HEK293 (cell line): ENCODE results near the gene CD300LB.
"Not testable (repeated sequence)": the region's sequence is repeated elsewhere in the genome, so short reads cannot be mapped to it uniquely, and the experiment has no call there.

Experiments
- CTCF ChIA-PET: fragments of 350-600 bp; formaldehyde crosslinking; extraction: SDS; loops from one replicate; lab custom pipeline; 2021; ENCODE audit warnings: antibody characterized with exemption; lab: Yijun Ruan, JAX
- POLR2A ChIA-PET: fragments of 300-600 bp; formaldehyde crosslinking; extraction: SDS; loops from one replicate; lab custom pipeline; 2020; ENCODE audit warnings: antibody characterized with exemption, inconsistent platforms; lab: Yijun Ruan, JAX
- H3K27ac ChIP-seq: fragments of 200-500 bp; sonication (Bioruptor generic); 2 replicates; pipeline ENCODE4 v1.5.1; 2014; ENCODE audit warnings: low read depth, low read length, control low read depth, inconsistent platforms; ENCODE audit errors: extremely low read depth
- H3K36me3 ChIP-seq, 2 experiments: fragments of 200-500 bp in 1 of 2; sonication (Bioruptor generic) in 1 of 2; 1 replicate in 1 of 2; 2 replicates in 1 of 2; pipeline ENCODE4 v1.5.1; 2014 to 2017; ENCODE audit warnings: inconsistent platforms in 2 of 2, low read length in 2 of 2; ENCODE audit not compliant: control insufficient read depth in 2 of 2, insufficient read depth in 1 of 2
- H3K4me1 ChIP-seq: fragments of 200-500 bp; sonication (Bioruptor generic); 2 replicates; pipeline ENCODE4 v1.5.1; 2014; ENCODE audit warnings: mild to moderate bottlenecking, low read length, inconsistent platforms; ENCODE audit not compliant: control insufficient read depth, insufficient read depth
- H3K4me3 ChIP-seq: 2 replicates; pipeline ENCODE4 v1.5.1; 2011; ENCODE audit warnings: low read depth, mild to moderate bottlenecking, control low read depth, low read length, moderate library complexity
- H3K9me3 ChIP-seq: fragments of 200-500 bp; sonication (Bioruptor generic); 2 replicates; pipeline ENCODE4 v1.5.1; 2014; ENCODE audit warnings: low read depth, low read length, inconsistent platforms; ENCODE audit not compliant: control insufficient read depth, insufficient read depth
- FEZF1 ChIP-seq: fragments of 450-650 bp; formaldehyde crosslinking; IDR thresholded peaks from 2 replicates; pipeline ENCODE4 v1.5.1; 2016; ENCODE audit warnings: missing biosample characterization, missing genetic modification characterization
- GLIS2 ChIP-seq: fragments of 450-650 bp; formaldehyde crosslinking; IDR thresholded peaks from 2 replicates; pipeline ENCODE4 v1.5.1; 2016; ENCODE audit warnings: missing biosample characterization, missing genetic modification characterization
- OVOL3 ChIP-seq: fragments of 450-650 bp; formaldehyde crosslinking; IDR thresholded peaks from 2 replicates; pipeline ENCODE4 v1.5.1; 2016; ENCODE audit warnings: missing biosample characterization, missing genetic modification characterization
- YY1 ChIP-seq: fragments of 450-650 bp; formaldehyde crosslinking; IDR thresholded peaks from 2 replicates; pipeline ENCODE4 v1.5.1; 2018; ENCODE audit warnings: missing biosample characterization, missing genetic modification characterization
- ZNF211 ChIP-seq: fragments of 450-650 bp; formaldehyde crosslinking; IDR thresholded peaks from 2 replicates; pipeline ENCODE4 v1.5.1; 2016; ENCODE audit warnings: low read depth, missing biosample characterization, missing genetic modification characterization
- ZNF292 ChIP-seq: fragments of 450-650 bp; formaldehyde crosslinking; IDR thresholded peaks from 2 replicates; pipeline ENCODE4 v1.5.1; 2016; ENCODE audit warnings: low read depth, missing biosample characterization, missing genetic modification characterization, borderline replicate concordance
- ZNF350 ChIP-seq: fragments of 450-650 bp; formaldehyde crosslinking; IDR thresholded peaks from 2 replicates; pipeline ENCODE4 v1.5.0; 2017; ENCODE audit warnings: missing biosample characterization, mild to moderate bottlenecking, missing genetic modification characterization
- ZNF571 ChIP-seq: fragments of 450-650 bp; formaldehyde crosslinking; IDR thresholded peaks from 2 replicates; pipeline ENCODE4 v1.5.0; 2017; ENCODE audit warnings: missing biosample characterization, missing genetic modification characterization
- ZNF624 ChIP-seq: fragments of 450-650 bp; formaldehyde crosslinking; IDR thresholded peaks from 2 replicates; pipeline ENCODE4 v1.5.1; 2017; ENCODE audit warnings: missing biosample characterization, missing genetic modification characterization
- ZNF701 ChIP-seq: fragments of 450-650 bp; formaldehyde crosslinking; IDR thresholded peaks from 2 replicates; pipeline ENCODE4 v1.5.1; 2016; ENCODE audit warnings: missing biosample characterization, missing genetic modification characterization
- ZXDB ChIP-seq: fragments of 450-650 bp; formaldehyde crosslinking; IDR thresholded peaks from 2 replicates; pipeline ENCODE4 v1.5.1; 2016; ENCODE audit warnings: missing biosample characterization, missing genetic modification characterization
- TF ChIP-seq, protein P1 (sequence below): fragments of 450-650 bp; IDR thresholded peaks from 2 replicates; pipeline ENCODE4 v1.5.1; 2018; ENCODE audit warnings: missing biosample characterization, mild to moderate bottlenecking, missing genetic modification characterization
- TF ChIP-seq, protein P2 (sequence below): fragments of 450-650 bp; formaldehyde crosslinking; IDR thresholded peaks from 2 replicates; pipeline ENCODE4 v1.5.1; 2017; ENCODE audit warnings: missing biosample characterization, missing genetic modification characterization
- TF ChIP-seq, protein P3 (sequence below): fragments of 450-650 bp; formaldehyde crosslinking; IDR thresholded peaks from 2 replicates; pipeline ENCODE4 v1.5.1; 2017; ENCODE audit warnings: missing biosample characterization, missing genetic modification characterization
- TF ChIP-seq, protein P4 (sequence below): fragments of 450-650 bp; formaldehyde crosslinking; IDR thresholded peaks from 2 replicates; pipeline ENCODE4 v1.5.1; 2016; ENCODE audit warnings: missing biosample characterization, missing genetic modification characterization
- TF ChIP-seq, protein P5 (sequence below): fragments of 450-650 bp; formaldehyde crosslinking; IDR thresholded peaks from 2 replicates; pipeline ENCODE4 v1.5.1; 2016; ENCODE audit warnings: missing biosample characterization, missing genetic modification characterization
- TF ChIP-seq, protein P6 (sequence below): sonication (generic); formaldehyde crosslinking; IDR thresholded peaks from 2 replicates; pipeline ENCODE4 v1.8.1; 2022; ENCODE audit warnings: mild to moderate bottlenecking, moderate library complexity, missing genetic modification reagents

Gene CD300LB

DNA sequence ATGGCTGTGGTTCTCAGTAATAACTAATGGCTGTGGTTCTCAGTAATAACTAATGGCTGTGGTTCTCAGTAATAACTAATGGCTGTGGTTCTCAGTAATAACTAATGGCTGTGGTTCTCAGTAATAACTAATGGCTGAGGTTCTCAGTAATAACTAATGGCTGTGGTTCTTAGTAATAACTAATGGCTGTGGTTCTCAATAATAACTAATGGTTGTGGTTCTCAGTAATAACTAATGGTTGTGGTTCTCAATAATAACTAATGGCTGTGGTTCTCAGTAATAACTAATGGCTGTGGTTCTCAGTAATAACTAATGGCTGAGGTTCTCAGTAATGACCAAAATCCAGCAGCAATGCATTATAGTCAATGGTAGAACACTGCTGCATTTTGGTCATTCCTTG lies 42.4 kb upstream of the CD300LB start:
- CTCF ChIA-PET, result interaction anchor here (0.6 to 1.6 kb wide), 3 partner anchors 7 to 179 kb away, joined by 3 to 9 read pairs (median 4); no protein-coding TSS in a partner anchor

DNA sequence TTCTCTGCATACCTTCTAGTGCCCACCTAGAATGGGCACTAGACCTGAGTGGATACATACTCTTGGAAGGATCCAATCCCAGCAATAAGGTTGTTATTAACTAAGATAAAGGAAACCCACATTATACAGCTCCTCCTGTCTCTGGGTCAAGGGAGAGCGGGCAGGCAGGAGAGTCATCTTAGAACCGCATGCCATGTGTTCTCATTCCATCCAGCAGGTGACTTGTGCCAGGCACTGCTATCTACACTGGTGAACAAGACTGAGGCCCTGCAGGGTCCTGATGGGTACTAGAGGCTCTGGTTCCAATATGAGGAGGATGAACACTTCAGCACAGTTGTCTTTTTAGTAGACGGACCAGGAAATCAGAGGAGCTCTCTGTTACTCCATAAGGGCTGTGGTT lies 41.9 kb upstream of the CD300LB start:
- TF ChIP-seq ZNF624 (tag by site-specific recombination) (no peak), ZNF211 (no peak), OVOL3 (tag by site-specific recombination) (no peak), ZNF571 (tag by site-specific recombination) (no peak), YY1 (tag by site-specific recombination) (no peak), FEZF1 (no peak), ZXDB (tag by site-specific recombination) (no peak), GLIS2 (no peak), ZNF292 (no peak), ZNF350 (tag by site-specific recombination) (no peak), ZNF701 (tag by site-specific recombination) (no peak)
- TF ChIP-seq, protein P1, sequence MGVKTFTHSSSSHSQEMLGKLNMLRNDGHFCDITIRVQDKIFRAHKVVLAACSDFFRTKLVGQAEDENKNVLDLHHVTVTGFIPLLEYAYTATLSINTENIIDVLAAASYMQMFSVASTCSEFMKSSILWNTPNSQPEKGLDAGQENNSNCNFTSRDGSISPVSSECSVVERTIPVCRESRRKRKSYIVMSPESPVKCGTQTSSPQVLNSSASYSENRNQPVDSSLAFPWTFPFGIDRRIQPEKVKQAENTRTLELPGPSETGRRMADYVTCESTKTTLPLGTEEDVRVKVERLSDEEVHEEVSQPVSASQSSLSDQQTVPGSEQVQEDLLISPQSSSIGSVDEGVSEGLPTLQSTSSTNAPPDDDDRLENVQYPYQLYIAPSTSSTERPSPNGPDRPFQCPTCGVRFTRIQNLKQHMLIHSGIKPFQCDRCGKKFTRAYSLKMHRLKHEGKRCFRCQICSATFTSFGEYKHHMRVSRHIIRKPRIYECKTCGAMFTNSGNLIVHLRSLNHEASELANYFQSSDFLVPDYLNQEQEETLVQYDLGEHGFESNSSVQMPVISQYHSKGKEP (tag by site-specific recombination), result no peak
- TF ChIP-seq, protein P2, sequence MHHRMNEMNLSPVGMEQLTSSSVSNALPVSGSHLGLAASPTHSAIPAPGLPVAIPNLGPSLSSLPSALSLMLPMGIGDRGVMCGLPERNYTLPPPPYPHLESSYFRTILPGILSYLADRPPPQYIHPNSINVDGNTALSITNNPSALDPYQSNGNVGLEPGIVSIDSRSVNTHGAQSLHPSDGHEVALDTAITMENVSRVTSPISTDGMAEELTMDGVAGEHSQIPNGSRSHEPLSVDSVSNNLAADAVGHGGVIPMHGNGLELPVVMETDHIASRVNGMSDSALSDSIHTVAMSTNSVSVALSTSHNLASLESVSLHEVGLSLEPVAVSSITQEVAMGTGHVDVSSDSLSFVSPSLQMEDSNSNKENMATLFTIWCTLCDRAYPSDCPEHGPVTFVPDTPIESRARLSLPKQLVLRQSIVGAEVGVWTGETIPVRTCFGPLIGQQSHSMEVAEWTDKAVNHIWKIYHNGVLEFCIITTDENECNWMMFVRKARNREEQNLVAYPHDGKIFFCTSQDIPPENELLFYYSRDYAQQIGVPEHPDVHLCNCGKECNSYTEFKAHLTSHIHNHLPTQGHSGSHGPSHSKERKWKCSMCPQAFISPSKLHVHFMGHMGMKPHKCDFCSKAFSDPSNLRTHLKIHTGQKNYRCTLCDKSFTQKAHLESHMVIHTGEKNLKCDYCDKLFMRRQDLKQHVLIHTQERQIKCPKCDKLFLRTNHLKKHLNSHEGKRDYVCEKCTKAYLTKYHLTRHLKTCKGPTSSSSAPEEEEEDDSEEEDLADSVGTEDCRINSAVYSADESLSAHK (tag by site-specific recombination), result no peak
- TF ChIP-seq, protein P3, sequence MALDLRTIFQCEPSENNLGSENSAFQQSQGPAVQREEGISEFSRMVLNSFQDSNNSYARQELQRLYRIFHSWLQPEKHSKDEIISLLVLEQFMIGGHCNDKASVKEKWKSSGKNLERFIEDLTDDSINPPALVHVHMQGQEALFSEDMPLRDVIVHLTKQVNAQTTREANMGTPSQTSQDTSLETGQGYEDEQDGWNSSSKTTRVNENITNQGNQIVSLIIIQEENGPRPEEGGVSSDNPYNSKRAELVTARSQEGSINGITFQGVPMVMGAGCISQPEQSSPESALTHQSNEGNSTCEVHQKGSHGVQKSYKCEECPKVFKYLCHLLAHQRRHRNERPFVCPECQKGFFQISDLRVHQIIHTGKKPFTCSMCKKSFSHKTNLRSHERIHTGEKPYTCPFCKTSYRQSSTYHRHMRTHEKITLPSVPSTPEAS (tag by site-specific recombination), result no peak
- TF ChIP-seq, protein P4, sequence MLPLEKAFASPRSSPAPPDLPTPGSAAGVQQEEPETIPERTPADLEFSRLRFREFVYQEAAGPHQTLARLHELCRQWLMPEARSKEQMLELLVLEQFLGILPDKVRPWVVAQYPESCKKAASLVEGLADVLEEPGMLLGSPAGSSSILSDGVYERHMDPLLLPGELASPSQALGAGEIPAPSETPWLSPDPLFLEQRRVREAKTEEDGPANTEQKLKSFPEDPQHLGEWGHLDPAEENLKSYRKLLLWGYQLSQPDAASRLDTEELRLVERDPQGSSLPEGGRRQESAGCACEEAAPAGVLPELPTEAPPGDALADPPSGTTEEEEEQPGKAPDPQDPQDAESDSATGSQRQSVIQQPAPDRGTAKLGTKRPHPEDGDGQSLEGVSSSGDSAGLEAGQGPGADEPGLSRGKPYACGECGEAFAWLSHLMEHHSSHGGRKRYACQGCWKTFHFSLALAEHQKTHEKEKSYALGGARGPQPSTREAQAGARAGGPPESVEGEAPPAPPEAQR, result no peak
- TF ChIP-seq, protein P5, sequence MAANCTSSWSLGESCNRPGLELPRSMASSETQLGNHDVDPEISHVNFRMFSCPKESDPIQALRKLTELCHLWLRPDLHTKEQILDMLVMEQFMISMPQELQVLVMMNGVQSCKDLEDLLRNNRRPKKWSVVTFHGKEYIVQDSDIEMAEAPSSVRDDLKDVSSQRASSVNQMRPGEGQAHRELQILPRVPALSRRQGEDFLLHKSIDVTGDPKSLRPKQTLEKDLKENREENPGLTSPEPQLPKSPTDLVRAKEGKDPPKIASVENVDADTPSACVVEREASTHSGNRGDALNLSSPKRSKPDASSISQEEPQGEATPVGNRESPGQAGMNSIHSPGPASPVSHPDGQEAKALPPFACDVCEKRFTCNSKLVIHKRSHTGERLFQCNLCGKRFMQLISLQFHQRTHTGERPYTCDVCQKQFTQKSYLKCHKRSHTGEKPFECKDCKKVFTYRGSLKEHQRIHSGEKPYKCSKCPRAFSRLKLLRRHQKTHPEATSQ (tag by site-specific recombination), result no peak
- TF ChIP-seq, protein P6, sequence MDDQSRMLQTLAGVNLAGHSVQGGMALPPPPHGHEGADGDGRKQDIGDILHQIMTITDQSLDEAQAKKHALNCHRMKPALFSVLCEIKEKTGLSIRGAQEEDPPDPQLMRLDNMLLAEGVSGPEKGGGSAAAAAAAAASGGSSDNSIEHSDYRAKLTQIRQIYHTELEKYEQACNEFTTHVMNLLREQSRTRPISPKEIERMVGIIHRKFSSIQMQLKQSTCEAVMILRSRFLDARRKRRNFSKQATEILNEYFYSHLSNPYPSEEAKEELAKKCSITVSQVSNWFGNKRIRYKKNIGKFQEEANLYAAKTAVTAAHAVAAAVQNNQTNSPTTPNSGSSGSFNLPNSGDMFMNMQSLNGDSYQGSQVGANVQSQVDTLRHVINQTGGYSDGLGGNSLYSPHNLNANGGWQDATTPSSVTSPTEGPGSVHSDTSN (CRISPR knock-in tag), result no peak
- TF ChIP-seq, all 188 proteins: peak for 0
- H3K36me3 ChIP-seq, result no peaks in the 10 kb centered on the region
- ChIA-PET POLR2A (no interaction called here), CTCF (interaction anchor here (0.7 kb wide), 1 partner anchor 179 kb away, joined by 4 read pairs; no protein-coding TSS in a partner anchor)
- H3K27ac ChIP-seq, result no peak overlapping the region
- H3K4me1 ChIP-seq, result no peaks in the 10 kb centered on the region
- H3K4me3 ChIP-seq, result no peak overlapping the region
- H3K9me3 ChIP-seq, result no peaks in the 10 kb centered on the region

More for the DNA sequence above, 42.4 kb upstream of the CD300LB start:
- H3K27ac ChIP-seq, H3K36me3 ChIP-seq, H3K9me3 ChIP-seq, H3K4me1 ChIP-seq, POLR2A ChIA-PET, H3K4me3 ChIP-seq: not testable (repeated sequence)
